Endothelial cell of hepatic sinusoid (primary cell): Measurements from ENCODE around the gene VSIG10L.

Experiments
- in situ Hi-C: cut with HindIII; loops from 2 replicates; pipeline ENCODE4 v1.10.0; 2017; ENCODE audit warnings: low sequenced_read_pairs

The VSIG10L gene

DNA sequence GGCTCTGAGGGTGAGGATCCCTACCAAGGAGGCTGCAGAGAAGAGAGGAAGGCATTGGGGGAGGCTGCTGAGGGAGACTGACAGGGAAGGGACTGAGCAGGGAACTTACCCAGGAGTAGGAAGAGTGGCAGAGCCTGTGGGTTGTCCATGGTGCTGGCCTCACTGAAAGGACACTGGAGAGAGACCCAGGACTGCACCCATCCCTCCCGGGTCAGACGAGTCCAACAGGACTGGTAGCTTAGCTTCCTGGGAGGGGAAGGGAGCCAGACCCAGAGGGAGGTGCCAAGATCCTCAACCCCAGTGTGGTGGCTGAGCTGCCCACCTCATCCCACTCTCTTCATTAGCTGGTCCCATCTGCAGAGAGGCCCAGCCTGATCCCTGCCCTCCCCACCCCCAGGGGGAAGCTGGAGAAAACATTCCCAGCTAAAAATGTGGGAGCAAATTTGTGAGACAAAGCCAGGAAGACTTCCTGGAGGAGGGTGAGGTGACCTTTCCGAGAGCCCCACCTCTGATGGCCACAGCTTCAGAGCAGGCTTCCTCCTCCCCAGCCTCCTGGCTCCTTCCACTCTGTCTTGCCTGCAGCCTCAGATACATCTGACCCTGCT lies at the start of gene VSIG10L:
Gene VSIG10L, minus strand, starts transcription at position 164 of the 605 bp plus-strand sequence. Its CDS starts 15 bp downstream, at position 149.
- in situ Hi-C loops: no loop called here

DNA sequence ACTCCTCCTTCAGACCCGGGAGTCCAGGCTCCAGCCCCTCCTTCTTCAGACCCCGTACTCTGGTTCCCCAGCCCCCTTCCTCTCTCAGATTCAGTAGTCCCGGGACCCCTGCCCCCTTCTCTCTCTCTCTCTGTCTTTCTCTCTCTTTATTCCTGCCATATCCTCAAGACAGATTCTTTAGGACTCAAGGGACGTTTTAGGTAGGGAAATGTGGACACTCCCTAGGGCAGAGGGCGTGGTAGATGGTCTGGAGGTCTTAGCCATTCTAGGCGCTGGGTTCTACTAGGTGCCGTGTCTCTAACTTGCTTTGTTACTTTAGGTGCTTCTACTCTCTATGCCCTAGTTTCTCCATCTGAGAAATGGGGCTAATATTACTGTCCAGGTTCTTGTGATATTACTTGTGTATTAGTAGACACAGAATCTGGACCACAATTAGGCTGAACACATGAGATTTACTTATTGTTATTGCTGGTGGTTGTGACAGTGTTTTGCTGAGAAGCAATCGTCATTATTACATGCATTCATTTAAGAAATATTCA lies 49.2 kb upstream of the VSIG10L start:
- in situ Hi-C loops: no loop called here

DNA sequence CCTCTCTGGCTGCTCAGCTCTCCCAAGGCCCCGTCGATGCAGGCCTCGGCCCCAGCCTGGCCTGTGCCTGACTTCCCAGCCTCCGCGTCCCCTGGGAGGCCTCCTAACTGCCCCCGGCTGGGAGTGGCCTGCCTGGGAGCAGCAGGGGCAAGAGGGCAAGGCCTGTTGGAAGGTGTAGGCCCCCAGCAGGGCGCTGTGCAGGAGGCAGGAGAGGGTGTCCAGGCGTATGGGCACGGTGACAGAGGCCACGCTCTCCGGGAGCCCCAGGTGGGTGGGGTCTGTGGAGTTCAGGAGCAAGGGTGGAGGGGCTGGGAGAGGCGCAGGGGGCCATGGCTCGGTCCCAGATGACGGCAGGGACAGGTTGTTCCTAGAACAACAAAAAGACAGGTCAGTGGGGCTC lies 47.2 kb upstream of the VSIG10L start:
- in situ Hi-C loops: no loop called here

DNA sequence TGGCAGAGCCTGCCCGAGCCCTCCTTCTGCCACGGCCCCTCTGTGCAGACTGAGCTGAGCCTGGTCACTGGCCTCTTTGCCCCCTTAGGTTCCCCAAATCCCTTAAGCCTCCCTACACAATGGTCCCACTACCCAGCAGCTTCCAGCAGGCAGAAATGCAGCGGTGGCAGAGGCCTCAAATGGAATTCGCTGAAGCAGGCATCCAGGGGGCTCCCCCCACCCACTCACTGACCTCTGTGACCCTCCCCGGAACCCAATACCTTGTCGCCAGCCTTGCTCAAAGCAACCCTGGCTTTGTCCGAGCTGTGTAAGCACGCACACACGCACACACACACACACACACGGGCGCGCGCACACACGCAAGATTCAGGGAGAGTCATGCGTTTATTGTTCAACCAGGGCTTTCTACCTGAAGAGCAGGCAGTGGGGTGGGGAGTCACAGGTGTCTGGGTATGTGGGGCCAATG lies 46.0 kb upstream of the VSIG10L start, which contains the start of gene LIM2:
Gene LIM2, minus strand, starts transcription at position 51 of the 466 bp plus-strand sequence. CDS start 531 bp downstream, outside the sequence.
- in situ Hi-C loops: no loop called here

DNA sequence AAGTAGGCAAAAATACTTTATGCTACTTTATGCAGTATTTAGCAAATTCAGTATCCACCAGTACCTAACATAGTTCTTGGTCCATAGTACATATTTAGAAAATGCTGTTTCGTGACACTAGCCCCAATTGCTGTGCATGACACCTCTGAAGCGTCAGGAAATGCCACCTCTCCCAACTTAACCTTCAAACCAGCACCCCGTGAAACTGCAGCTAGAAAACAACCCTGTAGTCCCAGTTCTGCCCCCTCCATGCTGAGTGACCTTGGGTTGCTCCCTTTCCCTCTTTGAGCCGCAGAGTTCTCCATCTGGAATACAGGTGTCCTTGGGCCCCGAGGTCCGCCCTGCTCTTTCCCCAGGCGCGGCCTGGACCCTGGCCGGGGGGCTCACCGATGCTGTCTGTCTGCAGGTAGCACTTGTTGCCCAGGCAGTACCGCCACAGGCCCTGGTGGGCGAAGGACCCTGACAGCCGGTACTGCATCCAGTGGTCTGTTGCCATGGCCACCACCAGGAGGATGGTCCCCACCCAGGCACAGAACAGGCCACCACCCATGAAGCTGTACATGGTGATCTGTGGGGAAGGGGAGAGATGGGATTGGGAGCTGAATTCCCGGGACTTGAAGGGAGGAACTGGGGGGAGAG lies 45.1 kb upstream of the VSIG10L start:
- in situ Hi-C loops: no loop called here

DNA sequence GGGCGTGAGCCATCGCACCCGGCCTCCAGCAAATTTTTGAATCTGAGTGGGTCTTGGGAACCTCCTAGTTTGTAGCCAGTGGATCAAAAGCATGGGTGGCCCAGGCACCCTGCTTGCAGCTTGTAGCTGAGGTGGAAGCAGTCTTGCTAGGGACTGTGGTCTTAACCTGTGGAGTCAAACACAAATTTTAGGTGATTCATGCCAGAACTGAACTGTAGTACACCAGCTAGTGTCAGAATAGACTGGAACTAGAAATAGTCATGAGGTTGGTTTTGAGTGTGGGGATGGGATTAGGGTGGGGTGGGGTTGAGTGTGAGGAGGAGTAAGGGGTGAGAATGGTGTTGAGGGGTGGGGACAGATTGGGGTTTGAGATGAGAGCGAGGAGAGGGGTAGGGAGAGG lies 40.1 kb upstream of the VSIG10L start:
- in situ Hi-C loops: no loop called here

DNA sequence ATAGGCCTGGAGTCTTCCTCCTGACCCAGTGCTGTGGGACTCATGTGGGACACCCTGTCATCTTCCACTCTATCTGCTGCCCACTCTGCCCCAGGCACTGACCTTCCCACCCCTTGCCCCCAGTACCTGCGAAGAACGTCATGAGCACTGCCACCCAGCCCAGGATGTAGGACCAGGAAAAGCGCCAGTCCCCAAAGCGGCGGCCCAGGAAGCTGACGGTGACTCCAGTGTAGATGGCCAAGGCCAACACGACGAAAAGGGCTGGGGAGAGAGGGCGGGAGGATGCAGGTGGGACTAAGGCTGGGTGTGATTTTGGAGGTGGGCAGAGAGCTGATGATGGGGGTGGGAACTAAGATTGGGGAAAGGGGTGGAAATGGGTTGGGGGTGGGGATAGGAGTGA lies 38.4 kb upstream of the VSIG10L start:
- in situ Hi-C loops: no loop called here

DNA sequence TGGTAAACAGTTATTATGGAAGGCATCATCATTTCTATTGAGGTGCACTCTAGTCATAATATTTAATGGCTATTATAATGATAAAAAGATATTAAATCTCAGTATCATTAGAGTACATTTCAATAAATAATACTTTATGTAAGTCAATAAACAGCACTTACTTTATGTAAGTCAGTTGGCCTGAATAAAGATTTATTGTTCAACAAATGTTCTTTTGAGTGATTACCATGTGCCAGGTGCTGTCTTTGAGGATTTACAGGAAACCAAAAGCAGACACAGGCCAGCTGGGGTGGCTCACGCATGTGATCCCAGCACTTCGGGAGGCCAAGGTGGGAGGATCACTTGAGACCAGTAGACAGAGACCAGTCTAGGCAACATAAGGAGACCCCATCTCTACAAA lies 35.5 kb upstream of the VSIG10L start:
- in situ Hi-C loops: no loop called here

DNA sequence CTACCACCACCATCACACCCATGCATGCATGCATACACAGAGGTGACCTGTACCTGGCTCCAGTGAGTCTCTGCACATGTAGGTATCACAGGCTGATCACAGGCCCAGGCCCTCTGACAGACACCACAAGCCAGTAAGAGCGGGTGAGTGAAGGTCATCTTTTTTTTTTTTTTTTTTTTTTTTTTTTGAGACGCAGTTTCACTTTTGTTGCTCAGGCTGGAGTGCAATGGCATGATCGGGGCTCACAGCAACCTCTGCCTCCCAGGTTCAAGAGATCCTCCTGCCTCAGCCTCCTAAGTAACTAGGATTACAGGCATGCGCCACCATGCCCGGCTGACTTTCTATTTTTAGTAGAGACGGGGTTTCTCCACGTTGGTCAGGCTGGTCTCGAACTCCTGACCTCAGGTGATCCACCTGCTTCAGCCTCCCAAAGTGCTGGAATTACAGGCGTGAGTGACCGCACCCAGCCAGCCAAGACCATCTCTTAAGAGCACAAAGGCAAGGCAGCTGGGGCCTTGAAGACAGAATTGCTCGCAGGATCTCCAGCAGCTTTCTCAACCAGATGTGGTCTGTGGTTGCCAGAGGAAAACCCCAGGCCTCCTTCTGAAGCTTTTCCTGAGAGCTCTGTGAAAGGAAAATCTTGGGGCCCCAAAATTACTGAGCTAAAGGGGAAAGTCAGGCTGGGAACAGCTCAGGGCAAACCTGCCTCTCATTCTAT lies 33.7 kb upstream of the VSIG10L start:
- in situ Hi-C loops: no loop called here

DNA sequence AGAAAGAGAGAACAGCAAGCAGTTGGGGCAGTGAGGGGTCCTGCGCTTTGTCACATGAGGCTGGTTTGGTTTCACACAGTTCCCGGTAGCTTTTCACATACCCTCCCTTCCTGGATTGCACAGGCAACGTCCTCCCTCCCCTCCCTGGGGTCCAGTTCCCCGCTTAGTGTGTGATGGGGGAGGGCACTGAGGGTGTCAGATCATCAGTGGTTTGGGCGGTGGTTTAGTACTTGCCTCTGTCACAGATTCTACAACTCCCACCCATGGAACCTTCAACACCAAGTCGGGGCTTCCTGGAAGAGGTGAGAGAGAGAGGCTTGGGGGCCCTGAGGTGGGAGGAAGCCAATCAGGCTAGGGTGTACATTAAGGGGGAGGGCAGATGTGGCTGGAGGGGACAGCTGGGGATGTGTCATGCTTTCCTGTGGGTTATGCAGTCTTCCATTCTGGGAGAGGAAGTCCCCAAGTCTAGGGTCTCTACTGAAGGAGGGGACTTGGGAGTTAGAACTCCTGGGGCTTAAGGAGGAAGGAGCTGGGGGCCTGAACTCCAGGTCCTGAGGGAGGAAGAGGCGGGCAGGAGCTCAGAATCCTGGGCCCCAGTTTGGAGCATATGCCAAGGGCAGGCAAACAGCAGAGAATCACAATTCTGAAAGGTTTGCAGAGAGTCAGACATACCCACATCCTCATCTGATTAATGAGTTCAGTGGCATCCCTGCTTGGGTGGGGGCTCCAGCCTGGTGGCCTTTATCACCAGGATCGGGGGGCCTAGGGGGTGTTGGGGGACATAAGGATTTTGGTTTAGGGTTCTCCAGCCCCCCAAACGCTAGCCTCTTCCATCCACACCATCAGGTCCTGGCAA lies 30.9 kb upstream of the VSIG10L start, which contains the start of gene NKG7:
Gene NKG7, minus strand, starts transcription at position 6 of the 856 bp plus-strand sequence. CDS start 119 bp downstream, outside the sequence.
- in situ Hi-C loops: no loop called here

DNA sequence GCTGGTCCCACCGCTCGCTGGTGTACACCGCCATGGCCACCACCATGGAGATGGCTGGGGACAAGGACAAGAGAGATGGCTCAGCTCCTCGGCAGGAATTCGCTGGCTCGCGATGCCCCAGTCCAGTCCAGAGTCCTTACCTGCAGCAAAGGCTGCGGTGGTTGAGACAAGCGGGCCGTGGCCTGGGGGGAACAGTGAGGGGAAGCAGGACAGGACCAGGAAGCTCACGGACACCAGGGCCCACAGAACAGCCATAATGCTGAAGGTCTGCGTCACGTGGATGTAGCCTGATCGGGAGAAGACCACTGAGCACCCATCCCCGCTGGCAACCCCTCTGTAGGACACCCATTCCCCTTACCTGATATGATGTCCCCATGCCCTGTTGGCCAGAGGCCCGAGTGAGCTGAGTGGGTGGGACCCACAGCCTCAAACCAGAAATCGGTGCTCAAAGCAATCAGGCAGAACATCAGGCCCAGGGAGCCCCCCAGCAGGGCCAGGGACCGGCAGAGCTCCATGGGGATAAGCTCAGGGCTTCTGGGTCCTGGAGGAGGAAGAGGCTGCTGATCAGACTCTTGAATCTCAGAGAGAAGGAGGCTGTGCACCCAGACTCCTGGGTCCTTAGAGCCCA lies 30.2 kb upstream of the VSIG10L start:
- in situ Hi-C loops: no loop called here

DNA sequence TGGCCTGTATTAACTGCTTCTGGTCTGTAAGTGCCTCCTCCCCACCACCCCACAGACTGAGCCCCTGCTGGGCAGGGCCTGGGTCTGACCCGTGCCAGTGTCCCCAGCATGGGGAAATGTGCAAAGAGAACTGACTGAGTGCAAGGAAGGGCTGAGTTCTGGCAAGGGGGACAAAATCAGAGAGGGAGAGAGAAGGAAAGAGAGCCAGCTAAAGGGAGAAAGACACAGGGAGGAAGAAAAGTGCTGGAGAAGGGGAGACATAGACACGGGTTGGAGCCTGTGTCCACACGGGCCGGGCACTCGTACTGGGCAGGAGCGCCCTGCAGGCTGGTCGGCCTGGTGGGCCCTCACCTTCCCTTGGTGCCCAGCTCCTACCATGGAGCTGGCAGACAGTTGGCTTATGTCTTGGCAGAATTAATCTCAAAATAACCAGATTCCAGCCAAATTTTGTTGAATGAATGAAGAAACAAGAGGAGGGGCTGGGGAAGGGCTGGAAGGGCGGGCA lies 29.3 kb upstream of the VSIG10L start:
- in situ Hi-C loops: no loop called here

DNA sequence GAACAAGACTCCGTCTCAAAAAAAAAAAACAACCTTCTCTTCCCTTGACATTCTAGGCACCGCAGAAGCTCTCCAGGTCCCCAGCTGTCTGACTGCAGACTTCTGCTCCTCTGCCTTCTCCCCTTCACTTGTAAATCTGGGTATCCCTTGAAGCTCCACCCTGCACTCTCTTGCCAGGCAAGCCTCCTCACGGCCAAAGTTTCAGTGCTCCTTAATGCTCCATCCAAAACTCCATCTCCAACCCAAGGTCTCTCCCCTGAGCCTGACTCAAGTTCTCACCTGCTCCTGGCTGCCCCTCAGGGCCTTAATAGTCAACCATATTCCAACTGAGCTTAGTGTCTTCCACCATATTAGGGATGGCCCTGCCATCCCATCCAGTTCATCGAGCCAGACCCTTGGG lies 28.3 kb upstream of the VSIG10L start:
- in situ Hi-C loops: no loop called here

DNA sequence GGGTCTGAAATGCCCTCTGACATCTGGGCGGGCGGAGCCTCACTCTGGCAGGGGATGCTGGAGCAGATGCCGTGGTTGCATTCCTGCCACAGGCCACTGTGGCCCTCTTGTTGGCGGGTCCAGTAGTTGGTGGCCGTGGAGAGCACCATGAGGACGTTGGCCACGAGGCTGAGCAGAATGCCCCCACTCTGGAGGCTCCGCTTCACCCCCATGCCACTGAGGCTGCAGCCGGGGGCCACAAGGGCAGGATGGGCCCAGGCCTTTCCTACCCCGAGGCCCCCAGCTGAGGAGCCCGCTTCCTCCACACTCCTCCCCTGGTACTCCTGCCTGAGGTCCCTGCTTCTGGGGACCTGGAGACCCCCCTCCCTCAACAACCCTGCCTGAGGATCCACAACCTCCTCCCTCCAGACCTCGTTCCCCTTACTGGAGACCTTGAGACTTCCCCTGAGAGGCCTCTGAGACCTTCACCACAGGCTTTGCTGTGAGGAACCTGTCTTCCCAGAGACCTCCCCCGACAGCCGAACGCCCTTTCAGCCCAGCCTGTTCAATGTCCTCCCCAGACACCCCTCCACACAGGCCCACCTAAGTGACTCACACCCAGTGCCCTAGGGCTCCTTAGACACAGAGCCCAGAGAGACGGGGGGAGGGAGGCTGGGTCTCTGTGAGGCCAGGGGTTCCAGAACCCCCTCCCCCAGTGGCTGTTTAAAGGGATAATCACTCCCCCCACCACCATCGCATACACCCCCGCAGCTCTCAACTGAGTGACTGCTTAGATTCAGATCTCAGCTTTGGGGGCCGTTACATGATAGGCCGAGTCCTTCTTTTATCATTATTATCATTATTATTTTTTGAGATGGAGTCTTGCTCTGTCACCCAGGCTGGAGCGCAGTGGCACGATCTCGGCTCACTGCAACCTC lies 26.7 kb upstream of the VSIG10L start, which contains the start of gene CLDND2:
Gene CLDND2, minus strand, starts transcription at position 638 of the 917 bp plus-strand sequence. Its CDS starts 426 bp downstream, at position 212.
- in situ Hi-C loops: no loop called here

DNA sequence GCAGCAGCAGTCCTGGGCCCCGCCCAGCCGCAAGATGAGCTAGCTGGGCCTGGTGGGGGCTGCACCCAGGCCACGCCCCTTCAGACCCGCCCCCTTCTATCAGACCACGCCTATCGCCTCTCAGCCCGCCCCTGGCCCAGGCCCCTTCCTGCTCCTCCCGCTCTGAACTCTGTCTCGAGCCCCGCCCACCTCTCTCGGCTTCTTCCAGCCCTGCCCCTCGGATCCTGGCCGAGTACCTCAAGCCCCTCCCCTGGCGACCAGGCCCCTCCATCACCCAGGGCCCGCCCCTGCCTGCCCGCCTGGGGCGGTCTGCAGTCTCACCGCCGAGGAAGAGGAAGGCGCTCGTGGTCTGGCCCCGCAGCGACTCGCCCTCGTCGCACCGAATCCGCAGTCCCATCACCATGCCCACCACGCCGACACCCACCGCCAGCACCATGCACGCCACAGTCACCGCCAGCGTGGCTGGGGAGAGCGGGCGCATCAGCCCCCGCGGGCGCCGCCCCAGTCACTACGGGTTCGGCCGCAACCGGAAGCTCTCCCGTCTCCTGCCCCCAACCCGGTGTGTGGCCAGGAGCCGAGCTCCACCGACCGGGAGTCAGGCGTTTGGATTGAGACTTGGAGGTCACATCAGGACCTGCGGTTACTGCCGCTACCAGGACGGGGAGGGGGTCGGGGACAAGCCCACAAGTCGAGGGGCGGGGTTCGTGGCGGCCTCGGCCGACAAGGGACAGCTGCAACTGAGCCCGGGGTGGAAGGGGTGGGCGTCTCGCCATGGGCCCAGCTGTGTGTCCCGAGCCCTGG lies 25.8 kb upstream of the VSIG10L start:
- in situ Hi-C loops: no loop called here

DNA sequence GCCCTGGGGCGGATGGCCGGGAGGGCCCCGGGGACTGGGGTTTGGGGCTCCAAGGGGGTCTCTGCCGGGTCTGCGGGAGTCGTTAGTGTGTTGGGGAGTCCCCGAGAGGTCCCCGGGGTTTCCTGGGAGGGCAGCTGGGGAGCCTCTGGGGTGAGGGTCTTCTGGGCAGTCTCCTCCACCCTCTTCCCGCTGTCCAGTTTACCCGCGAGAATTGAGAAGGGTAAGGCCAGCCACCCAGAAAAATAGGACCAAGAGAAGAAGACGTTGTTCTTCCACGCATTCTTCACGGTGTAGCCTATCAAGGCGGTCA lies 25.3 kb upstream of the VSIG10L start:
- in situ Hi-C loops: no loop called here

DNA sequence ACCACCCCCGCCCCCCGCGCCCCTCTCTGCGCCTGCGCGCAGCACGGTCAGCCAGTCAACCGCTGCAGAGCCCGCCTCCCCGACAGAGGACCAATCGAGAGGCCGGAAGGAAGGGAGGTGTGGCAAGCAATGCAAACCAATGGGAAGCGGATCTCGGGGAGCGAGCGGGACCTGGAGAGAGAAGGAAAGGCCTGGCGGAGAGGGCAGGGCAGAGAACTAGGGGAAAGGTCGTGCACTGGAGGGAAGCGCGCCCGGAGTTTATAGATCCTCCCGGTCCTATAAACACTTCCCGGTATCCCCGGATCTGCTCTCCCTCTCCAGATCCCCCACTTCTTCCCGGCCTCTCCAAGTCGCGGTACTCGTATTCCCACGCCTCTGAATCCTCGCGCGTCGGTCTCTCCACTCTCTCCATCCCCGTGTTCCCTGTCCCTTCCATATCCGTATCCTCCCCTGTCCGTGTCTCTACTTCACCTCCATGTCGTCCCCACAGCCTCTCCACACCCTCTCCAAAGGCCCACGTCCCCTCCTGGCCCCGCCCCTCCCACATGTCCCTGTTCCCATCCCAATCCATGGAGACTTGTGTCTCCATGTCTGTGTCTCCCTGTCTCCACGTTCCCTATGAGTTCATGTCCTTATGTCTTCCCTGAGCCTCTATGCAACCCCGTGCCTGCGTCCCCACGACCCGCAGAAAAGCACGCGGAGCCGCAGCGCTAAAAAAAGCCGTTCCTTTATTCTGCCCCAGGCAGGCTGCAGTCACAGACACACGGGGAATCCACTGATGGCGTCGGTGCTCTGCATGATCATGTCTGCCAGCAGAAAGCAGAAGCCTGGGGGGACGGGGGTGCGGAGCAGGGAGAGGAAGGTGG lies 24.7 kb upstream of the VSIG10L start:
- in situ Hi-C loops: no loop called here
